HG02571 (cell line): ENCODE results near the gene RCAN2.

ENCODE experiments used
- ATAC-seq: cut with Tn5 transposase; IDR thresholded peaks from one replicate; pipeline ENCODE4 v1.9.1; 2021; ENCODE audit warnings: mild to moderate bottlenecking, moderate library complexity; ENCODE audit not compliant: unreplicated experiment

The RCAN2 gene

GRCh38 chr6:46219661-46220060 lies 271.6 kb downstream of the RCAN2 start:
- ATAC-seq: no peak

DNA sequence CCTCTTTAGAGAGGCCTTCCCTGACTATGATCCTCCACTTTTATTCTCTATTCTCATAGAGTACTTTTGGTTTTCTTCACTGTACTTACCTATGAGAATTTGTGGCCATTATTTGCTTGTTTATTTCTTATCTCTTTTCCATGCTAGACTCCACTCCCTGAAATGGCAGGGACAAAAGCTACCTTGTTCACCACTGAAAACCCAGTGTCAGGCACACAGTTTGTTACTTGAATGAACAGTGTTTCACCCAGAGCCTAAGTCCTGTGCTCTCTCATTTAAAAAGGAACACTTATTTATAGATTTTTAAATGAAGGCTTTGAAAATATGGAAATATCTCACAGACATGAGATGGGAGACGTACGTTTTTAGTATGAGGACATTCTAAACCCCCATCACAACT lies 272.8 kb downstream of the RCAN2 start:
- no peak for ATAC-seq

DNA sequence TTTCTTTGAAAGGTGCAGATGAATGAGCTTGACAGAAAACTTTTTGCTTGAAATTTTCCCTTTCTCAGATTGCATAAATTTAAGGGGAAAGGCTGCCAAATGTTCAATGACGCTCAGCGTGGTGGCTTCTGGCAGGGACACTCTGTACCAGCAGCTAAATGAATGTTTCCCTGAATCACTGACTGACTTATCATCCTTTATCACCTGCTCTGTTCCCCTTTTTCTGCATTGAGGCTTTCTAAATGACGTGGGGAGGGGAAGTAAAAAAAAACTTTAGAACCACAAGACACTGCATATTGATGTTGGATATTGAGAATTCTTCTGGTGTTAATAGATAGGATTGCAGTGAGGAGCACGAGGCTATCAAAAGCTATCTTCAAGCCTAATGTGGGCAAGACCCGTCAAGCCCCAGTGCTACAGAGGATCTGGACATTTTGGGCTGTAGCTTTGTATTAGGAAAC lies 273.5 kb downstream of the RCAN2 start:
- ATAC-seq: peak; percentile 49

- no peak for ATAC-seq
Measured at GRCh38 chr6:46216879-46217278, 274.4 kb downstream of the RCAN2 start.

- no peak for ATAC-seq
Measured at GRCh38 chr6:46215777-46216176, 275.5 kb downstream of the RCAN2 start.

- ATAC-seq: no peak
Measured at GRCh38 chr6:46215213-46215612, 276.0 kb downstream of the RCAN2 start.

DNA sequence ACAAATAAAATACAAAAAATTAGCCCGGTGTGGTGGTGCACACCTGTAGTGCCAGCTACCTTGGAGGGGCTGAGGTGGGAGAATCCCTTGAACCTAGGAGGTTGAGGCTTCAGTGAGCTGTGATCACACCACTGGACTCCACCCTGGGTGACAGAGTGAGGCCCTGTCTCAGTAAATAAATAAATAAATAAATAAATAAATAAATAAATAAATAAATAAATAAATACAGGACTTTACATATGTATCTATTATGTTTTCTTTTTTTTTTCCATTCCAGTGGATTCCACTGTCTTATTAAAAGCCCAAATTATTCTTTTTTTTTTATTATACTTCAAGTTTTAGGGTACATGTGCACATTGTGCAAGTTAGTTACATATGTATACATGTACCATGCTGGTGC lies 279.3 kb downstream of the RCAN2 start:
- ATAC-seq: no peak

GRCh38 chr6:46210294-46210693 lies 281.0 kb downstream of the RCAN2 start:
- no peak for ATAC-seq

DNA sequence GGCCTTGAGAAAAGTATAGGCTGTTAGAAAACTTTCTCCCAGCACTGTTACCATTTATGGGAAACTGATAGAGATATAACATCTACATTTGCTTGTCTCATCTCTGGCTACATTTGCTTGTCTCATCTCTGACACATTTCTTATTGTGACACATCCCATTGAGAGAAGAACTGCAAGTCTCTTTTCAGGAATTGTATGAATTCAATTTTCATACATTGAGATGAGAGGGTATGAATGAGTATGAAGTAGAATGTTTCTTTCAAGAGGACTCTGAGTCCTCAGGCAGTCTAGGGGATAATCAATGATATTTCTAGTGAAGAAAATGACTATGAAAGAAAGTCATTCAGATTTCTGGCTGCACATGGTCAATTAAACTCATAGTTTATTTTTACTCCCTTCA lies 282.9 kb downstream of the RCAN2 start:
- ATAC-seq: no peak

- no peak for ATAC-seq
Measured at GRCh38 chr6:46207174-46207573, 284.1 kb downstream of the RCAN2 start.

DNA sequence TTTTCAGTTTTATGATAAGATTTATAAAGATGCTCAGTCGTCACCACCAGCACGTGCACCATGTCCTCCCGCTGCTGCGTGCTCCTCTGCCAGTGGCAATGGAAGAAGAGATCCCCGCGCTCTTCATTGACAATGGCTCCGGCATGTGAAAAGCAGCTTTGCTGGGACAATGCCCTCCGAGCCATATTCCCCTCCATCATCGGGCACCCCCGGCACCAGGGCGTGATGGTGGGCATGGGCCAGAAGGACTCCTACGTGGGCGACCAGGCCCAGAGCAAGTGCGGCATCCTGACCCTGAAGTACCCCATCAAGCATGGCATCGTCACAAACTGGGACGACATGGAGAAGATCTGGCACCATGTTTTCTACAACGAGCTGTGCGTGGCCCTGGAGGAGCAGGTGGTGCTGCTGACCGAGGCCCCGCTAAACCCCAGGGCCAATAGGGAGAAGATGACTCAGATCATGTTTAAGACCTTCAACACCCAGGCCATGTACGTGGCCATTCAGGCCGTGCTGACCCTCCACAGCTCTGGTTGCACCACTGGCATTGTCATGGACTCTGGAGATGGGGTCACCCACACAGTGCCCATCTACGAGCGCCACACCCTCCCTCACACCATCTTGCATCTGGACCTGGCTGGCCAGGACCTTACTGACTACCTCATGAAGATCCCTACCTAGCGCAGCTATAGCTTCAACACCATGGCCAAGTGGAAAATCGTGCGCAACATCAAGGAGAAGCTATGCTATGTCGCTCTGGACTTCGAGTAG lies 286.2 kb downstream of the RCAN2 start:
- no peak for ATAC-seq

DNA sequence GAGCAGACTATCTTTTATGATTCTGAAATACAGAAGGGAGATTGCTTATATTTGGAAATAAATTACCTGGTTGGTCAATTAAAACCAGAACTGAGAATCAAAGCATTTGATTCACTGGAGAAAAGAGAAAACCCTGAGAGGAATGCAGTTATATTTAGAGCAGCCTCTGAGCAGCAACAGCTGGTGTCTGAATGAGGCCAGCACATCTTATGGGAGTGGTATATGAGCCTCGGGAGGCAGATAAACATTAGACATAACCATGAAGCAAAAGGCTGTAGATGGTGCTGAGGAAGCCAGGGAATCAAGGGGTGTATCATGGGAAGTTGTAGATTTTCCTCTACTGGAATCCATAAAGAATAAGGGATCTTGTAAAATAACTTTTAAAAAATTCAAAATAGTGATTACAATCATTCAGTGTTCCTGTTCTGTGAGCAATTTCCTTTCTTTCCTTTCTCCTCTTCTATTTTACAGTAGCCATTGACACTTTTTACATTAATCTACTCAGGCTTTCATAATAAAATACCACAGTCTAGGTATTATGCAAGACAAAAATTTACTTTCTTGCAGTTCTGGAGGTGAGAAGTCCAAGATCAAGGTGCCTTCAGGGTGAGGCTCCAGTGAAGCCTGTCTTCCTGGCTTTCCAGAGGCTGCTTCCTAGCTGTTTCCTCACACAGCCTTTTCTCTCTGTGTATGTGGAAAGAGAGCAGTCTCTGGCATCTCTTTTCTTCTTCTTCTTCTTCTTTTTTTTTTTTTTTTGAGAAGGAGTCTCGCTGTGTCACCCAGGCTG lies 287.7 kb downstream of the RCAN2 start:
- no peak for ATAC-seq

- ATAC-seq: no peak
Measured at GRCh38 chr6:46201702-46202101, 289.5 kb downstream of the RCAN2 start.

GRCh38 chr6:46199387-46199786 lies 291.9 kb downstream of the RCAN2 start:
- ATAC-seq: no peak

DNA sequence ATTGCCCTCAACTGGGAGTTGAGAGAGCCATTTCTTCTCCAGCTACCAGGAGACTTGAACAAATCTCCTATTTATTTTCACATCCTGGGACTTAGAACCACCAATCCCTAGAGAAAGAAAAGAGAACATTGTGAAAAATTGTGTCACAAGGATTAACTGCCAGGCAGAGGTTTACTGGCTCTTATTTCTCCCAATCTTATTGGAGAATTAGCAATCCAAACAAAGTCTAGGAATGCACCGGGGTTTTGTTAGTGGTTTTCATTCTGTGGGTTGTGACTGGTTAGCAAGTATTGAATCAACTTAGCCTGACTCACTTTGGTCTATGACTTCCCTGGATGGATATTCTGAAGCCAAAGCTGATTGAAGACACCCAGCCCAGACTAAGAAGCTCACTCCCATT lies 299.3 kb downstream of the RCAN2 start:
- no peak for ATAC-seq

DNA sequence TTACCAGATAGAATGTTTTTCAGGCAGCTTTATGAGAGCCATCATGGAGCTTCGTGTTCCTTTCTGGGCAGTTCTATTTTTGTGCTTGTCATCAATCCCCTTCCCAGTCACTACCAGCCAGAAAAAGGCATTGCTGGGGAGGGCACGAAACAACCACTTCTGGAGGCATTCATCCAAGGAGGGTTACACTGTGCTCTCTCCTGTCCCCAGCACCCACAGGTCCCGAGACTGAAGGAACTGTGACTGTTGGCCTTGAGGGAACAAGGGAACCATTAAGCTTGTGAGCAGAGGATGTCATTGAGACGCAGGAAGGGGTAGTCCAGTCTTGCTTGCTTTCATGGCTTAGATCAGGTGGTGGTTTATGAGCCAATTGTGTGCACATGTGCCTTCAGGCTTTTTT lies 300.4 kb downstream of the RCAN2 start:
- no peak for ATAC-seq

- no peak for ATAC-seq
Measured at GRCh38 chr6:46189726-46190125, 301.5 kb downstream of the RCAN2 start.

- no peak for ATAC-seq
Measured at GRCh38 chr6:46186583-46186982, 304.7 kb downstream of the RCAN2 start.

- ATAC-seq: no peak
Measured at GRCh38 chr6:46184114-46184513, 307.1 kb downstream of the RCAN2 start.

- peak; percentile 52 for ATAC-seq
Measured at GRCh38 chr6:46175976-46176375, 315.3 kb downstream of the RCAN2 start.

DNA sequence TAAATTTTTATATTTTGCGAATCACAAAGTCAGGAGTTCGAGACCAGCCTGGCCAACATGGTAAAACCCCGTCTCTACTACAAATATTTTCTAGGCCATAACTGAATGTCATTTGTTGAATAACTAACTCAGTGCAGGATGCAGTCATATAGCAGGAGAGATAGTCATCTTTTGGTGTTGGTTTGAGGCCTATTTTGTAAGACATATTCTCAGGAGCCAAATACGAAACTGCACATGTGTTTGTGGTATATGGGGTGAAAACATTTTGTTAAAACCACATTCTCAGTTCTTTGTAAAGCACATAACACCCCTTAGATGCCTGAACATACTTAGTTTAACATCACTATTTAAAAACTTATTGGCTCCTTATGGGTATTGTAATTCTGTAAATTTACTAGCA lies 315.8 kb downstream of the RCAN2 start:
- peak; percentile 70 for ATAC-seq

GRCh38 chr6:46174904-46175303 lies 316.3 kb downstream of the RCAN2 start:
- ATAC-seq: no peak
